H9 (cell line): ENCODE measurements around the gene LILRA1. TPM values are rescaled to one million over a fixed set of nuclear protein-coding genes. Genes with fewer than 3 reads are reported as not detected.

ENCODE experiments used
- DNase-seq: peaks from one replicate; pipeline ENCODE4 v3.0.0-alpha.2; 2017
- H2AFZ ChIP-seq: one replicate; pipeline ENCODE4 v1.6.1; 2013; ENCODE audit warnings: mild to moderate bottlenecking, low read length, control low read depth, moderate library complexity
- H2AK5ac ChIP-seq: 2 replicates; pipeline ENCODE4 v1.6.1; 2013; ENCODE audit warnings: low read length, control low read depth, mixed read lengths; ENCODE audit not compliant: insufficient read length
- H2BK120ac ChIP-seq: one replicate; pipeline ENCODE4 v1.6.1; 2013; ENCODE audit warnings: low read depth, mild to moderate bottlenecking, low read length, control low read depth, inconsistent platforms; ENCODE audit not compliant: poor library complexity, severe bottlenecking
- H2BK12ac ChIP-seq: 2 replicates; pipeline ENCODE4 v1.6.1; 2013; ENCODE audit warnings: low read length, control low read depth, mixed read lengths, low read depth; ENCODE audit not compliant: insufficient read length
- H2BK15ac ChIP-seq: 2 replicates; pipeline ENCODE4 v1.6.1; 2013; ENCODE audit warnings: low read depth, low read length, control low read depth
- H2BK20ac ChIP-seq: one replicate; pipeline ENCODE4 v1.6.1; 2013; ENCODE audit warnings: low read depth, mild to moderate bottlenecking, low read length, control low read depth, inconsistent platforms; ENCODE audit not compliant: poor library complexity, severe bottlenecking
- H2BK5ac ChIP-seq: 2 replicates; pipeline ENCODE4 v1.6.1; 2013; ENCODE audit warnings: low read length, control low read depth, mixed read lengths; ENCODE audit not compliant: insufficient read length
- H3K14ac ChIP-seq: 2 replicates; pipeline ENCODE4 v1.6.1; 2013; ENCODE audit warnings: low read length, control low read depth; ENCODE audit not compliant: insufficient read depth
- H3K18ac ChIP-seq: 2 replicates; pipeline ENCODE4 v1.6.1; 2013; ENCODE audit warnings: low read depth, mild to moderate bottlenecking, mixed read lengths, low read length, control low read depth; ENCODE audit not compliant: insufficient read length
- H3K23ac ChIP-seq: 2 replicates; pipeline ENCODE4 v1.6.1; 2013; ENCODE audit warnings: low read length, control low read depth, mixed read lengths, low read depth; ENCODE audit not compliant: insufficient read length
- H3K23me2 ChIP-seq: 2 replicates; pipeline ENCODE4 v1.6.1; 2013; ENCODE audit warnings: low read depth, mild to moderate bottlenecking, mixed read lengths, low read length, control low read depth; ENCODE audit not compliant: insufficient read length, poor library complexity, severe bottlenecking
- H3K27ac ChIP-seq: 2 replicates; pipeline ENCODE4 v1.5.1; 2013; ENCODE audit warnings: low read length, control low read depth, mixed read lengths, low read depth; ENCODE audit not compliant: insufficient read length
- H3K27me3 ChIP-seq: 2 replicates; pipeline ENCODE4 v1.6.1; 2013; ENCODE audit warnings: low read length, control low read depth, inconsistent platforms; ENCODE audit not compliant: insufficient read depth
- H3K4ac ChIP-seq: 2 replicates; pipeline ENCODE4 v1.6.1; 2013; ENCODE audit warnings: low read depth, mild to moderate bottlenecking, control low read depth, inconsistent platforms, low read length, moderate library complexity
- H3K4me1 ChIP-seq: 2 replicates; pipeline ENCODE4 v1.6.1; 2013; ENCODE audit warnings: low read length, control low read depth, inconsistent platforms; ENCODE audit not compliant: insufficient read depth
- H3K4me2 ChIP-seq: 2 replicates; pipeline ENCODE4 v1.6.1; 2013; ENCODE audit warnings: low read length, control low read depth, mixed read lengths; ENCODE audit not compliant: insufficient read length, insufficient read depth
- H3K56ac ChIP-seq: 2 replicates; pipeline ENCODE4 v1.6.1; 2013; ENCODE audit warnings: low read depth, mild to moderate bottlenecking, mixed read lengths, low read length, control low read depth; ENCODE audit not compliant: insufficient read length
- H3K79me1 ChIP-seq: 2 replicates; pipeline ENCODE4 v1.6.1; 2013; ENCODE audit warnings: low read depth, mild to moderate bottlenecking, moderate library complexity, low read length, control low read depth, inconsistent platforms; ENCODE audit not compliant: insufficient read depth, poor library complexity, severe bottlenecking
- H3K79me2 ChIP-seq: 2 replicates; pipeline ENCODE4 v1.6.1; 2013; ENCODE audit warnings: low read length, control low read depth, inconsistent platforms; ENCODE audit not compliant: insufficient read depth
- H3K9ac ChIP-seq: 2 replicates; pipeline ENCODE4 v1.6.1; 2013; ENCODE audit warnings: low read length, control low read depth, mixed read lengths; ENCODE audit not compliant: insufficient read length; ENCODE audit errors: extremely low read depth
- H3K9me3 ChIP-seq: one replicate; pipeline ENCODE4 v1.6.1; 2013; ENCODE audit warnings: low read depth, low read length, inconsistent platforms; ENCODE audit not compliant: control insufficient read depth
- H3T11ph ChIP-seq: one replicate; pipeline ENCODE4 v1.6.1; 2013; ENCODE audit warnings: mild to moderate bottlenecking, low read length, control low read depth, inconsistent platforms
- H4K20me1 ChIP-seq: one replicate; pipeline ENCODE4 v1.6.1; 2013; ENCODE audit not compliant: control insufficient read depth, insufficient read length, insufficient read depth
- H4K5ac ChIP-seq: 2 replicates; pipeline ENCODE4 v1.6.1; 2013; ENCODE audit warnings: low read depth, mild to moderate bottlenecking, mixed read lengths, low read length, control low read depth; ENCODE audit not compliant: insufficient read length
- H4K8ac ChIP-seq: replicated peaks from 2 replicates; pipeline ENCODE4 v1.6.1; 2013; ENCODE audit warnings: low read length, control low read depth, mixed read lengths, low read depth; ENCODE audit not compliant: insufficient read length
- H4K91ac ChIP-seq: 2 replicates; pipeline ENCODE4 v1.6.1; 2013; ENCODE audit warnings: low read depth, mild to moderate bottlenecking, moderate library complexity, mixed read lengths, low read length, control low read depth; ENCODE audit not compliant: insufficient read length
- H3K27ac Mint-ChIP-seq, 3 experiments: 2 replicates in 2 of 3; 3 replicates in 1 of 3; pipeline ENCODE4 v1.8.0; 2020 to 2021; ENCODE audit warnings: mixed read lengths in 3 of 3, mild to moderate bottlenecking in 1 of 3, moderate library complexity in 1 of 3
- H3K27me3 Mint-ChIP-seq: 2 replicates; pipeline ENCODE4 v1.8.0; 2021; ENCODE audit warnings: low read depth, mild to moderate bottlenecking, moderate library complexity, mixed read lengths
- H3K36me3 Mint-ChIP-seq, 3 experiments: 2 replicates in 2 of 3; 3 replicates in 1 of 3; pipeline ENCODE4 v1.8.0; 2020 to 2021; ENCODE audit warnings: low read depth in 3 of 3, mixed read lengths in 3 of 3; ENCODE audit not compliant: insufficient read depth in 1 of 3
- H3K4me1 Mint-ChIP-seq, 2 experiments: 2 replicates each; pipeline ENCODE4 v1.8.0; 2020; ENCODE audit warnings: mixed read lengths in 2 of 2
- H3K4me3 Mint-ChIP-seq, 2 experiments: 2 replicates in 1 of 2; 3 replicates in 1 of 2; pipeline ENCODE4 v1.8.0; 2020 to 2021; ENCODE audit warnings: mild to moderate bottlenecking in 2 of 2, mixed read lengths in 2 of 2, moderate library complexity in 1 of 2
- H3K9me3 Mint-ChIP-seq, 2 experiments: 2 replicates in 1 of 2; 3 replicates in 1 of 2; pipeline ENCODE4 v1.8.0; 2020; ENCODE audit warnings: mild to moderate bottlenecking in 2 of 2, mixed read lengths in 2 of 2, moderate library complexity in 1 of 2
- WGBS: extraction: QIAGEN DNeasy Blood & Tissue Kit; methylation state at CpG from one replicate; pipeline ENCODE4 v1.1.7; 2013; ENCODE audit warnings: missing lambda C conversion rate, low lambda C conversion rate, mixed read lengths; ENCODE audit not compliant: insufficient read length; ENCODE audit errors: extremely low coverage; 5-methylcytosine and 5-hydroxymethylcytosine counted together
- total RNA-seq: library from RNA; stranded (reverse); gene quantifications from 2 replicates; pipeline ENCODE4 v1.2.1, GENCODE V29; 2021
- TF ChIP-seq, protein P1 (sequence below): fragments of 200-600 bp; sonication (generic); conservative IDR thresholded peaks from 3 replicates; pipeline ENCODE4 v1.8.0; 2021; ENCODE audit warnings: antibody characterized with exemption, mild to moderate bottlenecking

The LILRA1 gene
- total RNA-seq, 1 experiment from 2014 or later, result not detected

DNA sequence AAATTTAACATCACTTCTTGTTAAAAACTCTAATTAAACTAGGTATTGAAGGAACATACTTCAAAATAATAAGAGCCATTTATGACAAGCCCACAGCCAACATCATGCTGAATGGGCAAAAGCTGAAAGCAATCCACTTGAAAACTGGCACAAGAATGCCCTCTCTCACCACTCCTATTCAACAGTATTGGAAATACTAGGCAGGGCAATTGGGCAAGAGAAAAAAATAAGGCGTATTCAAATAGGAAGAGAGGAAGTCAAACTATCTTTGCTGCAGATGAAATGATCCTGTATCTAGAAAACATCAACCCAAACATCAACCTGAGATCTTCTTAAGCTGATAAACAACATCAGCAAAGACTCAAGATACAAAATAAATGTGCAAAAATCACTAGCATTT is 21.3 kb downstream of the LILRA1 start:
- no peaks in the 10 kb centered on the region for H3K79me1 ChIP-seq
- H4K20me1 ChIP-seq, result no peaks in the 10 kb centered on the region
- H3K14ac ChIP-seq, result no peak overlapping the region
- peaks cover 2 to 34% (median 6%) of the 10 kb centered on the region in 3 experiments; a peak in 5 of 7 replicates for H3K36me3 Mint-ChIP-seq
- no peak overlapping the region for H2BK15ac ChIP-seq
- no peak overlapping the region for H3K27ac ChIP-seq
- H2BK20ac ChIP-seq, result no peak overlapping the region
- no peak overlapping the region for H2AFZ ChIP-seq
- WGBS, result no CpG with 5 or more reads among the region's 1 CpG
- no peak overlapping the region for H3K9ac ChIP-seq
- no peak overlapping the region for H3K18ac ChIP-seq
- no peak overlapping the region for H3T11ph ChIP-seq
- H3K9me3 Mint-ChIP-seq, result peaks cover 84 to 87% of the 10 kb centered on the region in 2 experiments
- H3K27me3 Mint-ChIP-seq, result peaks cover 3% of the 10 kb centered on the region; the same call in 1 of the 2 replicates
- no peaks in the 10 kb centered on the region for H3K23me2 ChIP-seq
- H3K56ac ChIP-seq, result no peak overlapping the region
- peaks cover 56% of the 10 kb centered on the region for H3K9me3 ChIP-seq
- no peaks in the 10 kb centered on the region for H3K4me1 Mint-ChIP-seq
- H2AK5ac ChIP-seq, result no peak overlapping the region
- H2BK5ac ChIP-seq, result no peak overlapping the region
- no peaks in the 10 kb centered on the region for H3K4me1 ChIP-seq
- no peak overlapping the region for H3K27ac Mint-ChIP-seq
- no peak overlapping the region for H3K4ac ChIP-seq
- no peak for DNase-seq
- H4K91ac ChIP-seq, result no peak overlapping the region
- no peak overlapping the region for H2BK12ac ChIP-seq
- no peak overlapping the region for H3K4me3 Mint-ChIP-seq
- H3K4me2 ChIP-seq, result no peak overlapping the region
- H3K27me3 ChIP-seq, result no peaks in the 10 kb centered on the region
- no peak overlapping the region for H4K5ac ChIP-seq
- no peak overlapping the region for H2BK120ac ChIP-seq
- no peaks in the 10 kb centered on the region for H3K79me2 ChIP-seq
- no peak overlapping the region for H4K8ac ChIP-seq
- H3K23ac ChIP-seq, result no peak overlapping the region
- TF ChIP-seq, protein P1, sequence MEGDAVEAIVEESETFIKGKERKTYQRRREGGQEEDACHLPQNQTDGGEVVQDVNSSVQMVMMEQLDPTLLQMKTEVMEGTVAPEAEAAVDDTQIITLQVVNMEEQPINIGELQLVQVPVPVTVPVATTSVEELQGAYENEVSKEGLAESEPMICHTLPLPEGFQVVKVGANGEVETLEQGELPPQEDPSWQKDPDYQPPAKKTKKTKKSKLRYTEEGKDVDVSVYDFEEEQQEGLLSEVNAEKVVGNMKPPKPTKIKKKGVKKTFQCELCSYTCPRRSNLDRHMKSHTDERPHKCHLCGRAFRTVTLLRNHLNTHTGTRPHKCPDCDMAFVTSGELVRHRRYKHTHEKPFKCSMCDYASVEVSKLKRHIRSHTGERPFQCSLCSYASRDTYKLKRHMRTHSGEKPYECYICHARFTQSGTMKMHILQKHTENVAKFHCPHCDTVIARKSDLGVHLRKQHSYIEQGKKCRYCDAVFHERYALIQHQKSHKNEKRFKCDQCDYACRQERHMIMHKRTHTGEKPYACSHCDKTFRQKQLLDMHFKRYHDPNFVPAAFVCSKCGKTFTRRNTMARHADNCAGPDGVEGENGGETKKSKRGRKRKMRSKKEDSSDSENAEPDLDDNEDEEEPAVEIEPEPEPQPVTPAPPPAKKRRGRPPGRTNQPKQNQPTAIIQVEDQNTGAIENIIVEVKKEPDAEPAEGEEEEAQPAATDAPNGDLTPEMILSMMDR, result no peak
